Right lobe of liver (tissue), 4 donors: ENCODE data around the gene QTRT2.

Source experiments
- POLR2A ChIP-seq: fragments of 450-650 bp; IDR thresholded peaks from one replicate; pipeline ENCODE4 v1.6.1; 2017; ENCODE audit warnings: antibody characterized with exemption, mild to moderate bottlenecking
- TF ChIP-seq, protein P1 (sequence below), 4 donors: fragments of 200-600 bp in 3 of 4; fragments of 450-650 bp in 1 of 4; IDR thresholded peaks; one replicate each; pipeline versions ENCODE4 v1.5.1 to v1.8.0; 2016 to 2022; ENCODE audit warnings: antibody characterized with exemption in 4 of 4, mild to moderate bottlenecking in 2 of 4
- donor health status: DM: no; HTN: no; CAD: no.
- donor health status: DM: no; HTN: no; CAD: no.
- donor health status: DM: no; HTN: yes; CAD: no.

DNA sequence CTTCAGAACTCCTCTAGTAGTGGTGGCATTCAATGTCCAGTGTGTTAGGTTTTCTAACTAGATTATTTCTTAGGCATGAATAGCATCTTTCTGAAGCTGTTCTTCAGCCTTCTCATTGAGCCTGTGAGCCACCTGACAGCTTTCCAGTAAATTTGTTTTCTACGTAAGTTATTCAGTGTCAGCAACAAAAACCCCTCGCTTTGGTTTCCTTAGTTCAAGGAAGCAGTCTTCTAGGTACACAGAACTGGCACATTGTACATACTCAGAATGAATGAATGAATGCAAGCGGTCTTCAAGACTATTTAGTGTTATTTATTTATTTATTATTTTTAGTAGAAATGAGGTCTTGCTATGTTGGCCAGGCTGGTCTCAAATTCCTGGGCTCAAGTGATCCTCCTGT, 77.4 kb downstream of the QTRT2 start:
- TF ChIP-seq, protein P1, sequence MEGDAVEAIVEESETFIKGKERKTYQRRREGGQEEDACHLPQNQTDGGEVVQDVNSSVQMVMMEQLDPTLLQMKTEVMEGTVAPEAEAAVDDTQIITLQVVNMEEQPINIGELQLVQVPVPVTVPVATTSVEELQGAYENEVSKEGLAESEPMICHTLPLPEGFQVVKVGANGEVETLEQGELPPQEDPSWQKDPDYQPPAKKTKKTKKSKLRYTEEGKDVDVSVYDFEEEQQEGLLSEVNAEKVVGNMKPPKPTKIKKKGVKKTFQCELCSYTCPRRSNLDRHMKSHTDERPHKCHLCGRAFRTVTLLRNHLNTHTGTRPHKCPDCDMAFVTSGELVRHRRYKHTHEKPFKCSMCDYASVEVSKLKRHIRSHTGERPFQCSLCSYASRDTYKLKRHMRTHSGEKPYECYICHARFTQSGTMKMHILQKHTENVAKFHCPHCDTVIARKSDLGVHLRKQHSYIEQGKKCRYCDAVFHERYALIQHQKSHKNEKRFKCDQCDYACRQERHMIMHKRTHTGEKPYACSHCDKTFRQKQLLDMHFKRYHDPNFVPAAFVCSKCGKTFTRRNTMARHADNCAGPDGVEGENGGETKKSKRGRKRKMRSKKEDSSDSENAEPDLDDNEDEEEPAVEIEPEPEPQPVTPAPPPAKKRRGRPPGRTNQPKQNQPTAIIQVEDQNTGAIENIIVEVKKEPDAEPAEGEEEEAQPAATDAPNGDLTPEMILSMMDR (IDR thresholded peaks at IDR 0.05) = no peak
- no peak for TF ChIP-seq POLR2A
